Smooth muscle cell (in vitro differentiated cells): ENCODE results near the gene ATP8B1. TPM values are rescaled to one million over a fixed set of nuclear protein-coding genes. Genes with fewer than 3 reads are reported as not detected.
A peak's percentile ranks its signal among the peaks of the same experiment; 100 is the strongest.

Source experiments
- DNase-seq: peaks from one replicate; lab custom pipeline; 2025; ENCODE audit not compliant: unreplicated experiment; lab: John Stamatoyannopoulos, UW
- H2AFZ ChIP-seq: fragments of 200-600 bp; sonication (generic); 2 replicates; pipeline ENCODE4 v1.6.0; 2016; ENCODE audit warnings: antibody characterized with exemption, low read depth, mild to moderate bottlenecking
- H3F3A ChIP-seq: fragments of 200-600 bp; sonication (generic); 2 replicates; pipeline ENCODE4 v1.6.0; 2017; ENCODE audit warnings: antibody characterized with exemption, low read depth
- H3K27ac ChIP-seq: fragments of 200-600 bp; sonication (generic); 2 replicates; pipeline ENCODE4 v1.5.1; 2016; ENCODE audit warnings: low read depth, mild to moderate bottlenecking
- H3K27me3 ChIP-seq: fragments of 200-600 bp; sonication (generic); 2 replicates; pipeline ENCODE4 v1.6.1; 2016; ENCODE audit warnings: low read depth, mild to moderate bottlenecking
- H3K36me3 ChIP-seq: fragments of 200-600 bp; sonication (generic); 2 replicates; pipeline ENCODE4 v1.5.1; 2016; ENCODE audit warnings: low read depth
- H3K4me1 ChIP-seq: fragments of 200-600 bp; sonication (generic); 2 replicates; pipeline ENCODE4 v1.5.1; 2016; ENCODE audit warnings: low read depth
- H3K4me2 ChIP-seq: fragments of 200-600 bp; sonication (generic); 2 replicates; pipeline ENCODE4 v1.6.0; 2016; ENCODE audit warnings: mild to moderate bottlenecking
- H3K4me3 ChIP-seq: fragments of 200-600 bp; sonication (generic); 2 replicates; pipeline ENCODE4 v1.5.1; 2016; ENCODE audit warnings: mild to moderate bottlenecking
- H3K79me2 ChIP-seq: fragments of 200-600 bp; sonication (generic); 2 replicates; pipeline ENCODE4 v1.6.0; 2016; ENCODE audit warnings: low read depth, mild to moderate bottlenecking
- H3K9ac ChIP-seq: fragments of 200-600 bp; sonication (generic); 2 replicates; pipeline ENCODE4 v1.6.0; 2016; ENCODE audit warnings: low read depth
- H3K9me3 ChIP-seq: fragments of 200-600 bp; sonication (generic); replicated peaks from 2 replicates; pipeline ENCODE4 v1.5.1; 2016; ENCODE audit warnings: low read depth
- H4K20me1 ChIP-seq: fragments of 200-600 bp; sonication (generic); 2 replicates; pipeline ENCODE4 v1.6.0; 2016; ENCODE audit warnings: low read depth
- CTCF ChIP-seq: fragments of 200-600 bp; sonication (generic); IDR thresholded peaks from 2 replicates; pipeline ENCODE4 v1.5.1; 2017; ENCODE audit warnings: borderline replicate concordance, mild to moderate bottlenecking, antibody characterized with exemption; ENCODE audit not compliant: insufficient read depth, poor library complexity, severe bottlenecking
- WGBS: methylation state at CpG from one replicate; pipeline ENCODE4 v1.1.7; 2016; ENCODE audit warnings: low lambda C conversion rate; 5-methylcytosine and 5-hydroxymethylcytosine counted together
- polyA plus RNA-seq: library from polyadenylated mRNA; unstranded; fragments of >200 nt; fragmentation: Nextera tagmentation; extraction: Ambion mirVana; gene quantifications from 2 replicates; pipeline ENCODE4 v1.2.1, GENCODE V29; 2016
- total RNA-seq: library from RNA; depleted of rRNA; stranded (reverse); fragments of >200 nt; gene quantifications from 2 replicates; pipeline ENCODE4 v1.2.3, GENCODE V29; 2014

The ATP8B1 gene
- total and polyA plus RNA-seq, 2 experiments from 2014 or later, result 1.1 to 6.1 TPM

DNA sequence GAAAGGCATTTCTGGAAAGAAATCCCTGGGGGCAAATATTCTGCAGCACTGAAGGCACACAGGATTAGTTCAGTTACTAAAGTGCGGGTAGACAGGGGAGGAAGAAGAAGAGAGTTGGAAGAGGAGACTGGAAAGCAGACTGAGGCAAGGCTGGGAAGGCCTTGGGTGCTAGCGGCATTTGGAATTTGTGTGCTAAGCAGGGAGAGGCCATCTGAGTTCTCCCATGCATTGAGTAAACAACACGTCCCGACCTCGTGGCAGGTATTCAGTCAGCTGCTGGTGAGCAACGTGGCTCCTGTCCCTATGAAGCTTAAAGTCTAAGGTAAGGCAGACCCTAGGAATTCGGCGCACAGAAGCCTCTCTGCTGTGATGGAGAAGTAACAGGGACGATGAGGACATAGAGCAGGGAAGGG, 30.7 kb downstream of the ATP8B1 start:
- no peak overlapping the region for H3K27ac ChIP-seq
- H3K27me3 ChIP-seq, result no peaks in the 10 kb centered on the region
- no peak overlapping the region for H3K4me3 ChIP-seq
- no peak for DNase-seq
- no peak overlapping the region for H2AFZ ChIP-seq
- H3K79me2 ChIP-seq, result no peaks in the 10 kb centered on the region
- H3K4me2 ChIP-seq, result no peak overlapping the region
- H3K36me3 ChIP-seq, result no peaks in the 10 kb centered on the region
- 68% methylated on average over 9 of the region's 9 CpGs for WGBS
- H3F3A ChIP-seq, result no peaks in the 10 kb centered on the region
- H3K4me1 ChIP-seq, result no peaks in the 10 kb centered on the region
- no peaks in the 10 kb centered on the region for H3K9me3 ChIP-seq
- no peaks in the 10 kb centered on the region for H4K20me1 ChIP-seq
- TF ChIP-seq CTCF, result no peak
- no peak overlapping the region for H3K9ac ChIP-seq

- WGBS, result 66% methylated on average over 3 of the region's 3 CpGs
- no peaks in the 10 kb centered on the region for H3K4me1 ChIP-seq
- H3K9me3 ChIP-seq, result no peaks in the 10 kb centered on the region
- no peaks in the 10 kb centered on the region for H3K27me3 ChIP-seq
- no peaks in the 10 kb centered on the region for H3K36me3 ChIP-seq
- no peak overlapping the region for H3K4me3 ChIP-seq
- H3K79me2 ChIP-seq, result no peaks in the 10 kb centered on the region
- H3F3A ChIP-seq, result no peaks in the 10 kb centered on the region
- H3K4me2 ChIP-seq, result no peak overlapping the region
- H2AFZ ChIP-seq, result no peak overlapping the region
- no peak overlapping the region for H3K9ac ChIP-seq
- no peaks in the 10 kb centered on the region for H4K20me1 ChIP-seq
- no peak overlapping the region for H3K27ac ChIP-seq
- no peak for TF ChIP-seq CTCF
- DNase-seq, result no peak
These were observed 31.5 kb downstream of the ATP8B1 start for GRCh38 chr18:57771626-57772025.

DNA sequence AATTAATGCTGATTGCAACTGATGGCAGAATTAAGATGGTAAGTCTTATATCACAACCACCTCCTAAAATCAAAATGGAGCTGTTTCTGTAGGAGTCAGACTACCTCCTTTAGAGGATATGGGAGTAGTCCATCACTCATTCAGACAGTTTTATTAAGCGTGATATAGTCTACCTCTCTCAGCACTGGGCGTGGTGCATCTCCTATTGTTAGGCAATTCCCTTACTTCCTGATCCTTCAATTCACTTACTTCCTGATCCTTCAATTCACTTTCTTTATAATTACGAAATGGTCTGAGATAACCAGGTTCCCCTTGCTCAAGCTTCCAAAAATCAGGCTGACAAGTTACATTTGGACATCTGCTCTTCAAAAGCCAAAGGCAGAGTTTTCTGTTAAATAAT, 31.9 kb downstream of the ATP8B1 start:
- Histone ChIP-seq H3K79me2 (no peaks in the 10 kb centered on the region), H4K20me1 (no peaks in the 10 kb centered on the region), H3F3A (no peaks in the 10 kb centered on the region), H3K4me1 (no peaks in the 10 kb centered on the region), H3K27ac (no peak overlapping the region), H3K4me3 (no peak overlapping the region), H2AFZ (no peak overlapping the region), H3K9ac (no peak overlapping the region), H3K36me3 (no peaks in the 10 kb centered on the region), H3K4me2 (no peak overlapping the region), H3K27me3 (no peaks in the 10 kb centered on the region), H3K9me3 (no peaks in the 10 kb centered on the region)
- no peak for DNase-seq
- WGBS, result 80% methylated on average over 3 of the region's 3 CpGs
- no peak for TF ChIP-seq CTCF

GRCh38 chr18:57768537-57769326, 34.4 kb downstream of the ATP8B1 start:
- Histone ChIP-seq H3K9me3 (no peaks in the 10 kb centered on the region), H3K4me2 (peak overlapping the region; percentile 9), H4K20me1 (no peaks in the 10 kb centered on the region), H3K4me3 (no peak overlapping the region), H2AFZ (no peak overlapping the region), H3K27ac (no peak overlapping the region), H3K4me1 (no peaks in the 10 kb centered on the region), H3K27me3 (no peaks in the 10 kb centered on the region), H3K36me3 (no peaks in the 10 kb centered on the region), H3F3A (no peaks in the 10 kb centered on the region), H3K9ac (no peak overlapping the region), H3K79me2 (no peaks in the 10 kb centered on the region)
- no peak for TF ChIP-seq CTCF
- 71% methylated on average over 8 of the region's 8 CpGs for WGBS
- DNase-seq, result no peak
